B cell (primary cell): ENCODE measurements around the gene SLC9A6. TPM values are rescaled to one million over a fixed set of nuclear protein-coding genes. Genes with fewer than 3 reads are reported as not detected.

Experiments used
- ATAC-seq: fragments of 200-7000 bp; cut with Tn5 transposase; one replicate; pipeline ENCODE4 v1.10.0; 2021; ENCODE audit warnings: low read depth, mild to moderate bottlenecking, moderate number of reproducible peaks, moderate library complexity
- CTCF ChIA-PET: fragments of 350-600 bp; sonication (Branson Sonifier 250); formaldehyde crosslinking; loops from one replicate; lab custom pipeline; 2021; ENCODE audit warnings: antibody characterized with exemption, inconsistent platforms; lab: Charles Lee
- POLR2A ChIA-PET: fragments of 350-600 bp; sonication (Branson Sonifier 250); formaldehyde crosslinking; loops from one replicate; lab custom pipeline; 2021; ENCODE audit warnings: antibody characterized with exemption; lab: Charles Lee
- DNase-seq: peaks from one replicate; pipeline ENCODE4 v3.0.0; 2013
- H2AFZ ChIP-seq: 2 replicates; pipeline ENCODE4 v1.6.1; 2012; ENCODE audit warnings: mild to moderate bottlenecking, low read depth, low read length; ENCODE audit not compliant: insufficient read depth, poor library complexity, severe bottlenecking
- H3K27ac ChIP-seq, 2 donors: 1 replicate in 1 of 2; 2 replicates in 1 of 2; pipeline ENCODE4 v1.5.1; 2012 to 2013; ENCODE audit warnings: low read length in 2 of 2, mild to moderate bottlenecking in 2 of 2, moderate library complexity in 1 of 2
- H3K27me3 ChIP-seq, 4 experiments: fragments of 200-600 bp in 1 of 4; sonication (generic) in 1 of 4; replicated peaks in 1 of 4; 1 replicate in 2 of 4; 2 replicates in 2 of 4; pipeline versions ENCODE4 v1.6.1 to v1.7.0; 2013 to 2016; ENCODE audit warnings: low read length in 3 of 4, mild to moderate bottlenecking in 2 of 4, mixed read lengths in 1 of 4, moderate library complexity in 1 of 4; ENCODE audit not compliant: insufficient read depth in 4 of 4, control insufficient read depth in 3 of 4; ENCODE audit errors: control extremely low read depth in 1 of 4
- H3K36me3 ChIP-seq, 2 experiments: replicated peaks in 1 of 2; 1 replicate in 1 of 2; 2 replicates in 1 of 2; pipeline versions ENCODE4 v1.6.1 to v1.7.1; 2013; ENCODE audit warnings: low read length in 1 of 2; ENCODE audit not compliant: insufficient read depth in 2 of 2, control insufficient read depth in 1 of 2; ENCODE audit errors: control extremely low read depth in 1 of 2, extremely low read depth in 1 of 2
- H3K4me1 ChIP-seq, 2 donors: fragments of 200-600 bp in 1 of 2; sonication (generic) in 1 of 2; 1 replicate in 1 of 2; 2 replicates in 1 of 2; pipeline versions ENCODE4 v1.5.1 to v1.6.1; 2013 to 2017; ENCODE audit warnings: low read length in 2 of 2; ENCODE audit not compliant: control insufficient read depth in 2 of 2, insufficient read depth in 2 of 2
- H3K4me2 ChIP-seq: replicated peaks from 2 replicates; pipeline ENCODE3; 2012; ENCODE audit warnings: mild to moderate bottlenecking, low read depth, low read length; ENCODE audit not compliant: poor library complexity, severe bottlenecking
- H3K4me3 ChIP-seq, 5 experiments: fragments of 200-600 bp in 1 of 5; sonication (generic) in 1 of 5; 1 replicate in 3 of 5; 2 replicates in 2 of 5; pipeline versions ENCODE4 v1.5.1 to v1.7.0; 2011 to 2016; ENCODE audit warnings: low read length in 4 of 5, mild to moderate bottlenecking in 4 of 5, low read depth in 2 of 5, control low read depth in 1 of 5, moderate library complexity in 1 of 5; ENCODE audit not compliant: insufficient read depth in 1 of 5; ENCODE audit errors: control extremely low read depth in 1 of 5, extremely low read depth in 1 of 5
- H3K79me2 ChIP-seq: fragments of 200-600 bp; sonication (generic); one replicate; pipeline ENCODE4 v1.6.0; 2016; ENCODE audit warnings: low read length; ENCODE audit not compliant: control insufficient read depth, insufficient read depth
- H3K9ac ChIP-seq: fragments of 200-600 bp; sonication (generic); 2 replicates; pipeline ENCODE4 v1.6.1; 2017; ENCODE audit warnings: mild to moderate bottlenecking, low read length, moderate library complexity
- H3K9me3 ChIP-seq, 3 donors: one replicate each; pipeline versions ENCODE4 v1.6.1 to v1.7.1; 2013; ENCODE audit warnings: low read length in 2 of 3; ENCODE audit not compliant: control insufficient read depth in 2 of 3, insufficient read depth in 1 of 3; ENCODE audit errors: control extremely low read depth in 1 of 3
- H4K20me1 ChIP-seq: 2 replicates; pipeline ENCODE4 v1.6.0; 2012; ENCODE audit warnings: mild to moderate bottlenecking, low read length; ENCODE audit not compliant: insufficient read depth, control insufficient read depth, poor library complexity, severe bottlenecking
- H3K27ac Mint-ChIP-seq: one replicate; pipeline ENCODE4 v1.8.0; 2021; ENCODE audit warnings: mixed read lengths
- H3K27me3 Mint-ChIP-seq: one replicate; pipeline ENCODE4 v1.8.0; 2021; ENCODE audit warnings: mixed read lengths
- H3K4me1 Mint-ChIP-seq: one replicate; pipeline ENCODE4 v1.8.0; 2021; ENCODE audit warnings: mixed read lengths
- H3K4me3 Mint-ChIP-seq: one replicate; pipeline ENCODE4 v1.8.0; 2021; ENCODE audit warnings: mixed read lengths
- H3K9me3 Mint-ChIP-seq: one replicate; pipeline ENCODE4 v1.8.0; 2022; ENCODE audit warnings: mixed read lengths; ENCODE audit not compliant: insufficient read depth
- CTCF ChIP-seq: fragments of 200-600 bp; IDR thresholded peaks from one replicate; pipeline ENCODE4 v1.8.0; 2022; ENCODE audit warnings: antibody characterized with exemption, mild to moderate bottlenecking
- EZH2 ChIP-seq: IDR thresholded peaks from 2 replicates; pipeline ENCODE4 v1.6.1; 2012; ENCODE audit warnings: borderline replicate concordance, low read depth, mild to moderate bottlenecking, moderate library complexity, low read length; ENCODE audit not compliant: insufficient read depth, poor library complexity, severe bottlenecking
- WGBS: methylation state at CpG from one replicate; pipeline ENCODE4 v1.1.5; 2013; ENCODE audit warnings: missing lambda C conversion rate; ENCODE audit not compliant: insufficient coverage; 5-methylcytosine and 5-hydroxymethylcytosine counted together
- intact Hi-C: fragments of 100-400 bp; cut with micrococcal nuclease; formaldehyde crosslinking; loops from one replicate; pipeline ENCODE4 v1.10.0; 2022
- polyA plus RNA-seq: library from polyadenylated mRNA; depleted of rRNA; stranded (reverse); fragments of >200 nt; gene quantifications from 2 replicates; pipeline ENCODE4 v1.2.3, GENCODE V29; 2012
- total RNA-seq, 2 donors: library from RNA; stranded (reverse); fragments of 120-200 nt in 1 of 2; gene quantifications; 1 replicate in 1 of 2; 2 replicates in 1 of 2; pipeline versions ENCODE4 v1.2.3 to v1.2.4, GENCODE V29; 2013 to 2022

Gene SLC9A6
- total and polyA plus RNA-seq, 2 donors (not counting 1 experiment from before 2014, with no cell fraction given), result 3.1 to 14.5 TPM

- Mint-ChIP-seq H3K4me1 (no peaks in the 10 kb centered on the region), H3K9me3 (no peaks in the 10 kb centered on the region), H3K4me3 (no peak overlapping the region), H3K27ac (no peak overlapping the region), H3K27me3 (no peaks in the 10 kb centered on the region)
- Histone ChIP-seq H3K9me3 (no peaks in the 10 kb centered on the region), H3K9ac (no peak overlapping the region), H3K79me2 (no peaks in the 10 kb centered on the region), H3K4me3 (no peak overlapping the region), H2AFZ (no peak overlapping the region), H3K4me1 (no peaks in the 10 kb centered on the region), H4K20me1 (no peaks in the 10 kb centered on the region), H3K36me3 (peaks cover 0 to 10% of the 10 kb centered on the region in 2 experiments), H3K27me3 (no peaks in the 10 kb centered on the region), H3K4me2 (no peak overlapping the region), H3K27ac (no peak overlapping the region)
- ChIA-PET POLR2A (no interaction called here), CTCF (interaction anchor here (0.7 kb wide), 1 partner anchor 337 kb away, joined by 5 read pairs; no protein-coding TSS in a partner anchor)
- no CpG with 5 or more reads among the region's 5 CpGs for WGBS
- intact Hi-C loops, result no loop called here
- no peak for TF ChIP-seq EZH2
- TF ChIP-seq CTCF, result no peak
- DNase-seq (no peak), ATAC-seq (no peak)
Measured at GRCh38 chrX:136019226-136019625, 34.0 kb downstream of the SLC9A6 start.

GRCh38 chrX:136021160-136021559, 35.9 kb downstream of the SLC9A6 start:
- DNase-seq (no peak), ATAC-seq (no peak)
- no peaks in the 10 kb centered on the region for H3K4me1 ChIP-seq
- no peak for TF ChIP-seq EZH2
- TF ChIP-seq CTCF, result no peak
- H3K9ac ChIP-seq, result no peak overlapping the region
- H3K79me2 ChIP-seq, result no peaks in the 10 kb centered on the region
- no peak overlapping the region for H3K27ac Mint-ChIP-seq
- ChIA-PET POLR2A (no interaction called here), CTCF (interaction anchor here (0.6 to 1.2 kb wide), 2 partner anchors 142 to 246 kb away, joined by 3 read pairs; no protein-coding TSS in a partner anchor)
- no CpG with 5 or more reads among the region's 1 CpG for WGBS
- H3K9me3 Mint-ChIP-seq, result no peaks in the 10 kb centered on the region
- no peak overlapping the region for H3K27ac ChIP-seq
- intact Hi-C loops, result no loop called here
- no peak overlapping the region for H3K4me3 Mint-ChIP-seq
- no peak overlapping the region for H3K4me2 ChIP-seq
- H4K20me1 ChIP-seq, result no peaks in the 10 kb centered on the region
- H3K4me3 ChIP-seq, result no peak overlapping the region
- no peaks in the 10 kb centered on the region for H3K27me3 Mint-ChIP-seq
- no peaks in the 10 kb centered on the region for H3K4me1 Mint-ChIP-seq
- H3K36me3 ChIP-seq, result peaks cover 0 to 5% of the 10 kb centered on the region in 2 experiments
- H2AFZ ChIP-seq, result no peak overlapping the region
- H3K9me3 ChIP-seq, result no peaks in the 10 kb centered on the region
- H3K27me3 ChIP-seq, result no peaks in the 10 kb centered on the region
